Femur (tissue), 1 donor: ENCODE results near the gene RNH1.

Experiments
- DNase-seq: peaks from one replicate; pipeline ENCODE4 v3.0.0-alpha.2; 2017

Gene RNH1

DNA sequence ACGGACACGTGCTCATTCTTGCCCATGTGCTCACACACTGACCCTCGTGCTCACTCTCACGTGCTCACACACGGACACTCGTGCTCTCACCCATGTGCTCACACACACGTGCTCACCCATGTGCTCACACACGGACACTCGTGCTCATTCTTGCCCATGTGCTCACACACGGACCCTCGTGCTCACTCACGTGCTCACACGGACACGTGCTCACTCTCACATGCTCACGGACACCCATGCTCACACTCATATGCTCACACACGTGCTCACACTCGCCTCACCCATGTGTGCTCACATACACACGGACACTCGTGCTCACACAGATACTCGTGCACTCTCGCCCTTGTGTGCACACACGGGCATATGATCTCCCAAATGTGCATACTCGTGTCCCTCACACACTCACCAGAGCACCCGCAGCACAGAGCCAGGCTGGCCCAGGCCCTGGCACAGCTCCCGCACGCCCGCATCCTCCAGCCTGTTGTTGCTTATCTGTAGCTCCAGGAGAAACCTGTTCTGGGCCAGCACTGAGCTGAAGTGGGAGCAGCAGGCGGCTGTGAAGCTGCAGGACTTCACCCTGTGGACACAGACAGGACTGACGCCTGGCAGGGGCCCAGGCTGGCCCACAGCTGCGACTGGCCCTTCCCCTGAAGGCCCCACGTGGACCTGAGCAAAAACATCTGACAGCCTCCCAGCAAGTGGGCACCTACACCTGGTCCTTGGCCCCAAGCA is 9.3 kb downstream of the RNH1 start:
- peak; percentile 16 for DNase-seq

DNA sequence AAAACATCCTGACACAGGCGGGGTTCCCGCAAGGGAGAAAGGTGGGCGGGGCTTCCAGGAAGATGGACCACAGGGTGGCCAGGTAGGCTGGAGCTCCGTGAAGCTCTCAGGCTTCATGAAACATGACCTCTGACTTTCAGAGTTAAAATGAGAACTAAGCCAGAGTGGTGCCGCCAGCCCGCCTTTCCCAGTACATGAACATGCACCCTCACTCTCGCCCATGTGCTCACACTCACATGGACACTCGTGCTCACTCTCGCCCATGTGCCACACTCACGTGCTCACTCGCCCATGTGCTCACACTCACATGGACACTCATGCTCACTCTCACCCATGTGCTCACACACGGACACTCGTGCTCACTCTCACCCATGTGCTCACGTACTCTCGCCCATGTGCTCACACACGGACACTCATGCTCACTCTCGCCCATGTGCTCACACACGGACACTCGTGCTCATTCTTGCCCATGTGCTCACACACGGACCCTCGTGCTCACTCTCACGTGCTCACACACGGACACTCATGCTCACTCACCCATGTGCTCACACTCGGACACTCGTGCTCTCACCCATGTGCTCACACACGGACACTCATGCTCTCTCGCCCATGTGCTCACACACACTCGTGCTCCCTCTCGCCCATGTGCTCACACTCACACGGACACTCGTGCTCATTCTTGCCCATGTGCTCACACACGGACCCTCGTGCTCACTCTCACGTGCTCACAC is 10.0 kb downstream of the RNH1 start:
- DNase-seq = no peak

DNA sequence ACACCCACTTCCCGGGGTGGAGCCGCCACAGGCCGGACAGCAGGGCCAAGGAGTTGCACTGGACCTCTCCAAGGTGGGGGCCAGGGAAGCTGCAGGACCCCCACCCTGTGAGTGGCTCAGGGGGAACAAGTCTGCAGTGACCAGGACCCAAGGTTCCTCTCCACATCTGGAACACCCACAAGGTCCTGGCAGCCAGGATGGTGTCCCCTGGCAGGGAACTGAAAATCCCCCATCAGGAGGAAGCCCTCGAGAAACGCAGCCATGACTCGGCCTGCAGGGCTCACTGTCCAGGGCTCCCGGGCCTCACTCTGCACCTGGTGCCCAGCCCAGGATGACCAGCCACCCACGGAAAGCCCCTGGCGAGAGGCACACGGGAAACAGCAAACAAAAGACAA is 11.5 kb downstream of the RNH1 start:
- peak; percentile 17 for DNase-seq

DNA sequence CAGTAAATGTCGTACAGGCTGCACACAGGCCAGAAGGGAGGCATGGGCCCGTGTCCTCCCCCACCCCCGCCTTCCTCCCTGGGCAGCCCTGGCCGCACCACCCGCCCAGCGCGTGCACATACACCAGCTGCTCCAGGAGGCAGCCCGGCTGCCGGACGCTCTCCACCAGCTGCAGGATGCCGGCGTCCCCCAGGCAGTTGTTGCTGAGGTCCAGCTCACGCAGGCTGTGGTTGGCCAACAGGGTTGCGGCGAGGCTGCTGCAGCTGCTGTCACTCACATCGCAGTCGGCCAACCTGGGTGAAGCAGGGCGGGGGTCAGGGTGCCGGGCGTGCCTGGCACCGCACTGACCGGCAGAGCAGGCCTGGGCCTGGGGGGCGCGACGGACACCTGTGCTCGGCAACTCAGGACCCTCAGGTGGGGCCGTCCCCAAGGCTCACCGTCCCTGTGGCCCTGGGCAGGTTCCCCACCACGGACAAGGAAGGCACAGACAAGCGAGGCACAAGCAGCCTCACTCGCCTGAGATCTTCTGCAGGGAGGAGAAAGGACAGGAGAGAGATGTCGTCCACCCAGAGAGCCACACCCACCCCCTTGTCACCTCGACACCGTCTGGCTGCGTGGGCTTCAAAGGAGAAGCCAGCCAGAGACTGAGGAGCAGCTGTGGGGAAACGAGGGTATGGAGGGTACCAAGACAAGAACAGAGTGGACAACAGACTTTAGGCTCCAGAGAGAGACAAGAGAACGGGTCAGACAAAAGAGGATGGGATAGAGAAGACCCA is 12.1 kb downstream of the RNH1 start:
- peak; percentile 67 for DNase-seq

DNA sequence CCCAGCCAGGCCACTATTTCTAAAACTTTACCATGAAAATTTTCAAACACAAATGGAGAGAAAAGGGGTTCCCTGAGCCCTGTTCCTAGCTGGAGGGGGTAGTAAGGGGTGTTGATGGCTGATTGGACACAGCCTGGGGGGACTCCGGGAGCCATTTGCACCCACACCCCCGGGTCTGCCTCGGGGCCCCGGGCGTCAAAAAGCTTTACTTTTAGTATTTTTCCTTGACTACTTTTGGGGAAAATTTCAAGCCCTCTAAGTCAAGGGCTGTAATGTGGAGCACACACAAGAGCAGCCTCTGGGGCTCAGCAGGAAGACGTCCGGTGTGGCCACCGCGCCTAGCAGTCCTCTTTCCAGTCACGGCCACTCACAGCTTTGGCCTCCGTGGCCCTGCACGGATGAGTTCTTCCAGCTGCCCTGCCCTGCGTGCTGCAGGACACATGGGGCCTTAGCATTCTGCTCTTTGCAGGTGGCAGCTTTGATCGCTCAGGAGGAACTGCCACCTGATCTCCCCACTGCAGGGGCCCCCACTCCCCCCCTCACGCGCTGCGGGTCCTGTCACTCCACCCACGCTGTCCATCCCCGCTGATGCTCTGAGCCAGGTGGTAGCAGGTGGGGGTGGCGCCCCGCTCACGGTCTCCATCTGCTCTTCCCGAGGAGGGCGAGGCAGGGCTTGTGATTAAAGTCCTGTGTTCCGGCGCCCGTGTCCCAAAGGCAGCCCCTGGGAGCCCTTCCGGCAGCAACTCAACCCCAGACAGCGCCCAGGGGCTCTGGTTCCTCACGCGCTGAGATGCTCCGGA is 14.4 kb downstream of the RNH1 start:
- DNase-seq = no peak

DNA sequence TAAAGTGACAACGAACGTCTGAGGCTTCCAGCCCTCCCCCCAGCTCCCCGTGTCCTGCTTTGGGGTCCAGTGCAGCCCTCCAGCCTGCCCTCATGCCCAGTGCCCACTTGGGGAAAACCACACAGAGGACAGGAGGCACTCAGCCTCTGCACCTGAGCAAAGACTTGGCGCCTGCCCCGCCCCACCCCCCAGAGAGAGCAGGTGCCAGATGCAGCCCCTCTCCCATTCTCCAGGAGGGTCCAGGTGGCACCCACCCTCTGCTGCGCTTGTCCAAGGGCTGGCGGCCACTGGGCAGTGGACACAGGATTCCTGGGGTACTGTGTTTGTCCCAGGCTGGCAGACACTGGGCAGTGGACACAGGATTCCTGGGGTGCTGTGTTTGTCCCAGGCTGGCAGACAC is 15.7 kb downstream of the RNH1 start:
- no peak for DNase-seq

DNA sequence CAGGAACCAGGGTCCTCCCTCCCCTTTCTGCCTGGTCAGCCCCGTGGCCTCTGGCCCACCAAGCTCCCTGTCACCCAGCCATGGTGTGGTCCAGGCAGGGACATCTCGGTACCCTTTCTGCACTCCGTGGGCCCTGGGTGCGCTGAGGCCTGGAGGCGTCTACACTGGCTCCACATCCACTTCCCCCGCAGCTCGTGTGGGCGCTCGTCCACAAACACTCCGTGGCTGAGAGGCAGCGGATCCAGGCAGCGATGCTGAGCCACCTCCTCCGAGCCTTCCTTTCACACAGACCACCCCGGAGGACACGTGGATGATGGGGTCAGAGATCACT is 16.1 kb downstream of the RNH1 start:
- no peak for DNase-seq

DNA sequence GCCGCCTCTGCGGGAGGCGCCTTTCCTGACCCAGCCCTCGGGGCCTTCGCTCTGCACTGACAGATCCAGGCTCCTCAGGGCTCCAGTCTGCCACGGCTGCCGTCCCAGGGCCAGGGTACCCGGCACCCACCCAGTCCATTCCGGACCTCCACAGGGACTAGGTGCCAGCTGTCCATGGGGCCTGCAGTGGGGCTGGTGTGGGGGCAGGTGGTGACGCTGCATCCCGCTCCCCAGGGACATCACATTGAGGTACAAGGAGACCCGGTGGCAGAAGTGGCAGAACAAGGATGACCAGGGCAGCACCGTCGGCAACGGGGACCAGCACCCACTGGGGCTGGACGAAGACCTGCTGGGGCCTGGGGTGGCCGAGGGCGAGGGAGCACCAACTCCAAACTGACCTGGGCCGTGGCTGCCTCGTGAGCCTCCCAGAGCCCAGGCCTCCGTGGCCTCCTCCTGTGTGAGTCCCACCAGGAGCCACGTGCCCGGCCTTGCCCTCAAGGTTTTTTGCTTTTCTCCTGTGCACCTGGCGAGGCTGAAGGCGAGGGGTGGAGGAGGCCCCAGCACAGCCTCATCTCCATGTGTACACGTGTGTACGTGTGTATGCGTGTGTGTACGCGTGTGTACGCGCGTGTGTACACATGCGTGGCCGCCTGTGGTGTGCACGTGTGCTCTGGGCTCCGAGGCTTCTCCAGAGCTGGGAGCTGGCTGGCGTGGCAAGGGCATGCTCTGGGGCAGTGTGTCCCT is 16.7 kb downstream of the RNH1 start:
- peak; percentile 19 for DNase-seq

DNA sequence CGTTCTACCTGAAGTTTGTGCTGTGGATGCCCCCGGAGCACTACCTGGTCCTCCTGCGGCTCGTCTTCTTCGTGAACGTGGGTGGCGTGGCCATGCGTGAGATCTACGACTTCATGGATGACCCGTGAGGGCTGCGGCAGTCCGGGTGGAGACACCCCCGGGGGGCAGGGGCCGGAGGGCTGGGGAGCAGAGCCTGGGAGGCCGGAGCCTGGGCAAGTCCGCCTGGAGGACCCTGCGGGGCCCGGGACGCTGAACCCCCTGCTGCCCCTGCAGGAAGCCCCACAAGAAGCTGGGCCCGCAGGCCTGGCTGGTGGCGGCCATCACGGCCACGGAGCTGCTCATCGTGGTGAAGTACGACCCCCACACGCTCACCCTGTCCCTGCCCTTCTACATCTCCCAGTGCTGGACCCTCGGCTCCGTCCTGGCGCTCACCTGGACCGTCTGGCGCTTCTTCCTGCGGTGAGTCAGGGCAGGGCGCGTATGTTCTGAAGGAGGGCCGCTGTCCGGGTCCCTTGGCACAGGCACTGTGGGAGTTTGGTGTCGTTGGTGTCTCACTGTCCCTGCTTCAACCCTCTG is 17.3 kb downstream of the RNH1 start:
- DNase-seq = no peak

DNA sequence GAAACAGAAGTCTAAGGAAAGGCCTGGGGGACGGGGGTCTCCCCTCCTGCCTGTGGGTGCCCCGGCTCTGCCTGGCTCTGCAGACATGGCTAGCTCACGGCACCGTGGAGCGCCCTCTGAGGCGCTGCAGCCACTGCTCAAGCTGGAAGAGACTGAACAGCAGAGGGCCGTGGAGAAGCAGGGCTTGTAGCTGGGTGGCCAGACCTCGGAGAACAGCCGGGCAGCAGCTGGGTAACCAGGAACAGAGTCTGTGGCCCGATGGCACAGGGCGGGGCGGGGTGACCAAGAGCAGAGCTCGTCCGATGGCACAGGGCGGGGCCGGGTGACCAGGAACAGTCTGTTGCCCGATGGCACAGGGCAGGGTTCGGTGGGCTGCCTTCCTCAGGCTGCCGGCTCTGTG is 18.1 kb downstream of the RNH1 start:
- peak; percentile 15 for DNase-seq

DNA sequence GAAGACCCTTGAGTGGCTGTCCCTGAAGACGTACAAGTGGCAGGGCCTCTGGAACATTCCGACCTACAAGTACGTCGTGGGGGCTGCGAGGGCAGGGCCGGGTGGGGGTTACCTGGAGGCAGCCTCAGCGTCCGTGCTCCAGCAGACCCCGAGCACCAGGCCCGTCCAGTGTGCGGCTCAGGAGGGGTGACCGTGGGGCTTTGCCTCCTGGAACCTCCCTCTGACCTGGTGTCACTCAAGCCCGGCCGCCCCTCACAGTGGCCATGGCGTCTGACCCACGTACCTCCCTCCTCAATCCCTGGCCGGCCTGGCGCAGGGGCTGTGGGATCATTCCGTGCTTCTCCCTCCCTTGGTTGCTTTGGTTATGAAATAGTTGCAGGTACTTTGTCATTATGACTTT is 18.5 kb downstream of the RNH1 start:
- DNase-seq = no peak

DNA sequence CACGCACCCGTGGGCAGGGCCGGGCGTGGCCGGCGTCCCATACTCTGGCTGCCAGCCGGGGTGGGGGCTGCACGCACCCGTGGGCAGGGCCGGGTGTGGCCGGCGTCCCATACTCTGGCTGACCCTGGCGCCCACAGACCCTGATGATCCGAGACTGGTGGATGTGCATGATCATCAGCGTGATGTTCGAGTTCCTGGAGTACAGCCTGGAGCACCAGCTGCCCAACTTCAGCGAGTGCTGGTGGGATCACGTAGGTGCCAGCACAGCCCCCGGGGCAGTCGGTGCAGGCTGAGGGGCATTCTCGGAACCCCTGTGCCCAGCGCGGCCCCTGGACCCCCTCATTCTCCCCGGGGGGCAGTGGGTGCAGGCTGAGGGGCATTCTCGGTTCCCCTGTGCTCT is 19.0 kb downstream of the RNH1 start:
- peak; percentile 17 for DNase-seq

DNA sequence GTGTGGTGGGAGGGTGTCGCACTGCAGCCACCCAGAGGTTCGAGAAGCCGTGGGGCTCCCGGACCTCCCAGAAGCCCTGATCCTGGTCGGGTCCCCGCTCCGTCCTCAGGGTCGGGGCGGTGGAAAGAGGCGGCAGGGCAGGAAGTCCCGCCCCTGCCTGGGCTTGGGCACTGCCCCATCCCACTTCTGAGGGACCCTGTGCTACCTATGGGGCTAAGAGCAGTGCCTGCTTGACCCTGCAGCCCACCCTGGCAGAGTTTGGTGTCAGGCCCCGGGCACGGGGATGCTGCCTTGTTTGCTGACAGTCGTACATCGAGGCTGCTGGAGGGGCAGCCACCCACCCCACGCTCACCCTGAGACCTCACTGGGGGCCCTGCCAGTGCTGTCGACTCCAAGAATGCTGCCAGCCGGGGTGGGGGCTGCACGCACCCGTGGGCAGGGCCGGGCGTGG is 19.4 kb downstream of the RNH1 start:
- DNase-seq = peak; percentile 15

DNA sequence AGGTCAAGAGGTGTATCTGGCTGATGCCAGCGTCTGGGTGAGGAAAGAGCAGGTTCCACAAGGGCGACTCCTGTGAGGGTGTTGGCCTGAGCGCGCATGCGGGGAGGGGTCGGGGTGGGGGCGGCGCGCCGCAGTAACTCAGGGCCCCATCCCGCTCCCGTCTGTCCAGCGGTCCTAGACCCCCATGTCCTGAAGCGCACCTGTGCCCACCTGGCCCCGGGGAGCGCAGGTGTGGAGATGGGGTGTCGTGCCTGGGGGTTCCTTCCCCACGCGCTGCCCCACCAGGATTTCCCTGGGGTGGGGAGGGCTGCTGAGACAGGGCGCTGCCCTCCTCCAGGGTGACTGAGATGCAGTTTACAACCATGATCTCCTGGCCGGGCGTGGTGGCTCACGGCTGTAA is 20.9 kb downstream of the RNH1 start:
- DNase-seq = no peak

DNA sequence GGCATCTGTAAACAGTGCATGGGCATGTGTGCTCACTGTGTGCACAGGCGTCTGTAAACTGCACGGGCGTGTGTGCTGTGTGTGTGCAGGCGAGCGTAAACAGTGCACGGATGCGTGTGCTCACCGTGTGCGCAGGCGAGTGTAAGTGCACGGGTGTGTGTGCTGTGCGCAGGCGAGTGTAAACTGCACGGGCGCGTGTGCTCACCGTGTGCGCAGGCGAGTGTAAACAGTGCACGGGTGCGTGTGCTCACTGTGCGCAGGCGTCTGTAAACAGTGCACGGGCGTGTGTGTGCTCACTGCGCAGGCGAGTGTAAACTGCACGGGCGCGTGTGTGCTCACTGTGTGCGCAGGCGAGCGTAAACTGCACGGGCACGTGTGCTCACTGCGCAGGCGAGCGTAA is 22.4 kb downstream of the RNH1 start:
- DNase-seq = no peak

DNA sequence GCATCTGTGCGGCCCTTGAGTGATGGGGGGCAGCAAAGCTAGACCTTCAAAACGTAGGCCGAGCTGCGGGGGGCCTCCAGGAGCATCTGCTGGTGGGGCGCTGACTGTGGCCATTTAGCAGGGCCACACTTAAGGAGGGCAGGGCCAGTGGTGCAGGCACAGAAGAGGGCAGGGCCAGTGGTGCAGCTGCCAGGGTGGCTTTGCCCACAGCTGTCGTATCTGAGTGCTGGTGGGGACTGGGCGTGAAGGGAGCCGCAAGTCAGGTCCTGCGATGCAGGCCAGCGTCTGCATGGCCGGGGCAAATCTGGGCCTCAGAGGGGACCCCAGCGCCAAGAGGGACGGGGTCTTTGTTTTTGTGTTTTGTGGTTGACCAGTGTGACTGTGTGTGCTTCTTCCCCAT is 27.7 kb downstream of the RNH1 start:
- DNase-seq = peak; percentile 44

DNA sequence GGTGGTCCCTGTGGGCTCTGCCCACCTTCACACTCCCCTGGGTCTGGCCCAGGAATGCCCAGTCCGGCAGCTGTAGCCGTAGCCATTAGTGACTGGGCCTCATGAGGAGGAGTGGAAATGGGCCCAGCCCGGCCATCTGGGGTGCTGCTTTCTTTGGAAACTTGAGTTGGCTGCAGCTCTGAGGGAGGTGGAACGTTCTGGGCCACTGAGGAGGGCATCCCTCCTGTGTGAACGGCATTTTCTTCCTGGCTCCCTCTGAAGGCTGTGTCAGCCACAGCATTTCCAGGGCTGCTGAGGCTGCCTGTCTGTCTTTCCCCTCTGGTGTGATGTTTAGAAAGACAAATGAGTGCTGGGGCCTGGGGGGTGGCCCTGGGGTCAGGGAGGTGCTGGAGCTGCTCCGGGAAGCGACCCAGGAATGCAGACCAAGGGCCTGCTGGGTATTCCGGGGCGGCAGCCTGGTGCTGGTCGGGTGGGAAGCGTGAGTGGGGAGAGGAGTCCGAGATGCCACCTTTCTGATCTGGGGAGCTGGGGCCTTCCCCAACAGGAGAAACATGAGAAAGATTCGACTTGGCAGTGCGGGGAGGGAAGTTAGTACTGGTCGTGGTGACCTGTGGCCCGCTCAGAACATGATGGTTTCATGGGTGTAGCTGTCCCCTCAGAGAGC is 29.9 kb downstream of the RNH1 start:
- DNase-seq = peak; percentile 19

DNA sequence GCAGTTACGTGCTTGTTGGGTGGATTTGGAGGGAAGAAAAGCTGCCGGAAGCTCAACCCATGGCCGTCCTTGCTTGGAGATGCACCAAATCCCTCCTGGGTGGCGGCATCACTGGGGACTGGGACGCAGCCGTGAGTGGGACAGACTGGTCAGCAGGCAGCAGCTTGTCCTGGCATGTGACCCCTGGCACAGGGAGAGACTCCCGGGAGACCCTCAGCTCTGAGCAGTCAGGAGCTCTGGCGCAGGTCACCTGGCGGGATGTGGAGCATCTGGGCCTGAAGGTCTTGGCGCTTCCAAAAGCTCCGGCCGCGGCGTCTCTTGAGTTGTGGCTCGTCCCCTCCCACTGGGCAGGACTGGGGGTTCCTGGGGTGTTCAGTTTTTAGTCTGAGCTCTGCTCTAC is 30.6 kb downstream of the RNH1 start:
- peak; percentile 19 for DNase-seq

DNA sequence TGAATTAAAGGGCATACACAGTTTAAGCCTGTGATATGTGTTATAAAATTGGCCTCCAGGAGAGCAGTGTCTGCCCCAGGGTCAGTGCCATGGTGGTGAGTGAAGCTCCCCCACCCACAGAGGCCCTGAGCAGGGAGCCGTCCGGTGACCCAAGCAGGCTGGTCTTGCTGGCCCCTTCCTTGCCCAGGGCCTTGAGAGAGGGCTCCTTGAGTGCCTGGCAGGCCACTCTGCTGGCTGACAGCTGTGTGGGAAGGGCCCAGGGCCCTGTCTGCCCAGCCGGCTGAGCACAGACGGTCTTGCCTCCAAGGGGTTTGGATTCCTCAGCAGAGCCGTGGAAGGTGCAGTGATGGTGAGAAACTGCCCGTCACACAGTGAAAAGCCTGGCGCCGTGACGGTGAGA is 31.1 kb downstream of the RNH1 start:
- no peak for DNase-seq

DNA sequence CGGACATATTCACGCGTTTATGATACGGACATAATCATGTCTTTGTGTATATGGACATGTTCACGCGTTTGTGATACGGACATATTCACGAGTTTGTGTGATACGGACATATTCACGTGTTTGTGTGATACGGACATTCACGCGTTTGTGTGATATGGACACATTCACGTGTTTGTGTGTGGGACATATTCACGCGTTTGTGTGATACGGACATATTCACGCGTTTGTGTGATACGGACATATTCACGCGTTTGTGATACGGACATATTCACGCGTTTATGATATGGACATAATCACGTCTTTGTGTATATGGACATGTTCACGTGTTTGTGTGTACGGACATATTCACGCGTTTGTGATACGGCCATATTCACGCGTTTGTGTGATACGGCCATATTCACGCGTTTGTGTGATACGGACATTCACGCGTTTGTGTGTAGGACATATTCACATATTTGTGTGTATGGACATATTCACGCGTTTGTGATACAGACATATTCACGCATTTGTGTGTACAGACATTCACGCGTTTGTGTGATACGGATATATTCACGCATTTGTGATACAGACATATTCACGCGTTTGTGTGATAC is 32.0 kb downstream of the RNH1 start:
- no peak for DNase-seq
